Measurements from ENCODE around the gene CELF2.

DNA sequence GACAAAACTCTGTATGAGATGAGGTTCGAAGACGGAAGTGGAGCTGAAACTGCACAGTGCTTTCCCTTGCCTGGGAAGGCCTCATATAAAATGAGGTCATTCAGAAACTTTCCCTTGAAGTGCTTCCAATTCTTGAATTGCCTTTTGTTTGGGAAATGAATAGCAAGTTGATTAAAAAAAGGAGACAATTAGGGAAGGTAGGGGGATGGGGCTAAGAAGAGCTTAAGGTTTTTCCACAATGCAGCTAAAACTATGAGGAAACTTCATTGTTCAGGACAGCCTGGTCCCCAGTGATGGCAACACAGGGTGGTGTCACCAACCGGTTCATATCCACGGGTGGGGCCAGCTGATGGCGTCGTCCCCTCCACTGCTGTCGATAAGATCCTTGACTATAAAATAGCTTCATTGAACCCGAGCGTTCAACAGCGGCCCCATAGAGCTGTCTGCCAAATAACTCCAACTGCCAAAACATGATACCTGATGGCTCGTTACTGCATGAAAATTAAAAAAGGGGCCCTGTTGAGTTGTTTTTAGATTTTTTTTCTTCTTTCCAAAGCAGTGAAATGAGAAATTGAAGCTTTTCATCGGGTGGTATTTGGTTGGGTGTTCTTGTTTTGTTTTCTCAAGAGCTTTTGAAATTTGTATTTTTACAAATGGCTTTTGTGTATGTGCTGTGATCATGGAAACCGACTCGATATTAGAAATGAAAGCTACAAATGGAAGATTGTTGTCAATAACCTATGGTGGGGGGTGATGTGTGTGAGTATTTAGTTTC is 2.8 kb upstream of the CELF2 start:
- no peak for TF ChIP-seq POLR2A (IDR thresholded peaks at IDR 0.05)
- TF ChIP-seq, protein P1, sequence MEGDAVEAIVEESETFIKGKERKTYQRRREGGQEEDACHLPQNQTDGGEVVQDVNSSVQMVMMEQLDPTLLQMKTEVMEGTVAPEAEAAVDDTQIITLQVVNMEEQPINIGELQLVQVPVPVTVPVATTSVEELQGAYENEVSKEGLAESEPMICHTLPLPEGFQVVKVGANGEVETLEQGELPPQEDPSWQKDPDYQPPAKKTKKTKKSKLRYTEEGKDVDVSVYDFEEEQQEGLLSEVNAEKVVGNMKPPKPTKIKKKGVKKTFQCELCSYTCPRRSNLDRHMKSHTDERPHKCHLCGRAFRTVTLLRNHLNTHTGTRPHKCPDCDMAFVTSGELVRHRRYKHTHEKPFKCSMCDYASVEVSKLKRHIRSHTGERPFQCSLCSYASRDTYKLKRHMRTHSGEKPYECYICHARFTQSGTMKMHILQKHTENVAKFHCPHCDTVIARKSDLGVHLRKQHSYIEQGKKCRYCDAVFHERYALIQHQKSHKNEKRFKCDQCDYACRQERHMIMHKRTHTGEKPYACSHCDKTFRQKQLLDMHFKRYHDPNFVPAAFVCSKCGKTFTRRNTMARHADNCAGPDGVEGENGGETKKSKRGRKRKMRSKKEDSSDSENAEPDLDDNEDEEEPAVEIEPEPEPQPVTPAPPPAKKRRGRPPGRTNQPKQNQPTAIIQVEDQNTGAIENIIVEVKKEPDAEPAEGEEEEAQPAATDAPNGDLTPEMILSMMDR (IDR thresholded peaks at IDR 0.05) = no peak

All from thyroid gland (tissue), 4 donors.